Activated naive CD8-positive, alpha-beta T cell treated with anti-CD3 and anti-CD28 coated beads for 36 hours (primary cell): Measurements from ENCODE around the gene ZSCAN12. TPM values are rescaled to one million over a fixed set of nuclear protein-coding genes. Genes with fewer than 3 reads are reported as not detected.
"Not testable (repeated sequence)": the region's sequence is repeated elsewhere in the genome, so short reads cannot be mapped to it uniquely, and the experiment has no call there.

Experiments used
- DNase-seq: peaks from one replicate; pipeline ENCODE4 v3.0.0; 2021
- H3K27ac Mint-ChIP-seq: one replicate; pipeline ENCODE4 v1.8.0; 2022; ENCODE audit warnings: mild to moderate bottlenecking, moderate library complexity, mixed read lengths
- H3K27me3 Mint-ChIP-seq: one replicate; pipeline ENCODE4 v1.8.0; 2022; ENCODE audit warnings: mild to moderate bottlenecking, mixed read lengths
- H3K36me3 Mint-ChIP-seq: one replicate; pipeline ENCODE4 v1.8.0; 2021; ENCODE audit warnings: mild to moderate bottlenecking, mixed read lengths
- H3K4me1 Mint-ChIP-seq: one replicate; pipeline ENCODE4 v1.8.0; 2021; ENCODE audit warnings: mixed read lengths
- H3K4me3 Mint-ChIP-seq: one replicate; pipeline ENCODE4 v1.8.0; 2022; ENCODE audit warnings: mild to moderate bottlenecking, moderate library complexity, mixed read lengths
- H3K9me3 Mint-ChIP-seq: one replicate; pipeline ENCODE4 v1.8.0; 2022; ENCODE audit warnings: mixed read lengths
- total RNA-seq, 2 experiments: library from RNA; stranded (reverse); gene quantifications; one replicate each; pipeline ENCODE4 v1.2.3, GENCODE V29; 2021

Gene ZSCAN12
- total RNA-seq, 2 experiments from 2014 or later = 6.8 to 7.2 TPM

DNA sequence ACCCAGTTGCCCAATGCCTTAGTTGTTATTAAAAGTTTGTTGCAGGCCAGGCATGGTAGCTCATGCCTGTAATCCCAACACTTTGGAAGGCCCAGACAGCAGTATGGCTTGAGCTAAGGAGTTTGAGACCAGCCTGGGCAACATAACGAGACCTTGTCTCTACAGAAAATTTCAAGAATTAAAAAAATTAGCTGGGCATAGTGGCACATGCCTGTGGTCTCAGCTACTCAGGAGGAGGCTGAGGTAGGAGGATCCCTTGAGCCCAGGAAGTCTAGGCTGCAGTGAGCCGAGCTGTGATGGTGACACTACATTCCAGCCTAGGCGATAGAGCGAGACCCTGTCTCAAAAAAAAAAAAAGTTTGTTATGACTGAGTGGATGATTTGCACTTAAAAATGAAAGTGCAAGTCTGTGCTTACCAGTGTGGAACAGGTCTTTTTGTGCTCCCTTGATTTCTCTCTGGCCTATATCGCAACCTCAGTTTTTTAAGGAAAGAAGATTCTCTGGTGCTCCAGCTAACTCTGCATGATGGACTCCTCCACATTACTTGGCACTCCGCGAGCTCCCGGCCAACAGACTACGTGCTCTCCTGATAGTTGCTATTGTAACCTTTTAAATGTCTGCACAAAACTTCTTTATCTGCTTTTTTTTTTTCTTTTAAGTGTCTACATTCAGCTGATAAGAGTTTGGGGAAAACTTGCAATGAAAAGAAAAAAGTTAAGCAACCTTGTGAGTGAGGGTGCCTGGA is 27.7 kb downstream of the ZSCAN12 start:
- Mint-ChIP-seq H3K4me3 (no peak overlapping the region), H3K27me3 (no peaks in the 10 kb centered on the region), H3K36me3 (peaks cover 6% of the 10 kb centered on the region), H3K4me1 (no peaks in the 10 kb centered on the region), H3K9me3 (no peaks in the 10 kb centered on the region), H3K27ac (no peak overlapping the region)
- DNase-seq = no peak

DNA sequence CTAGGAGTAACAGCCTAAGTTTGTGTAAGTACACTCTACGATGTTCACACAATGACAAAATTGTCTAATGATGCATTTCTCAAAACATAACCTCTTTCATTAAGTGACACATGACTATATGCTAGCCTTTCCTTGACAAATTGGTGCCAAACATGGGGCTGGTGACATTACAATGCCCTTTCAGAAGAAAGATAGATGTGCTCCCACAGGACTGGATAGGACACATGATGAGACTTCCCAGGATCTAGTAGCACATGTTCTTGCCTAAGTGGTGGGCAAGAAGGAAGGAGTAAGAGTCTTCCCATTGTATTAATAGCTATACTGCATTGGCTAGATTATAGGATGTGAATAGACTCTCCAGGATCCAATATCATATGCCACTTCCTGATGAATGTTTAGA is 28.3 kb downstream of the ZSCAN12 start:
- Mint-ChIP-seq H3K27ac (no peak overlapping the region), H3K4me3 (no peak overlapping the region), H3K4me1 (no peaks in the 10 kb centered on the region), H3K27me3 (no peaks in the 10 kb centered on the region), H3K36me3 (peaks cover 6% of the 10 kb centered on the region), H3K9me3 (no peaks in the 10 kb centered on the region)
- DNase-seq = no peak

DNA sequence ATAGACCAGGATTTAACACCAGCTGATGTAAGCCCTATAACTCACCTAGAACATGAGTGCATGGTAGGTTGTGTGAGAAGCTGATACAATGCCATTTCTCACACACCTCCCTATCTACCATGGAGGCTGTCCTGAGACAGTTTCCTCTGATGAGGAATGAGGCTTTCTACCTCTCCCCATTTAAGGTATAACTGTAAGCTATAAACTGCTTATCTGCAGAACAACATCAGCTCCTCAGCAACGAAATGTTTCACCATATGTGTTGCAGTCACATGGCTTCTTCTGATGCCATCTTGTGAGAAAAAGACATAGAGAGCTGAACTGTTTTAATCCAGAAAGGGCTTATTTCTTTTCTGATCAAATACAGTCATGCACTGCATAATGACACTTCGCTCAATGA is 29.1 kb downstream of the ZSCAN12 start:
- Mint-ChIP-seq H3K9me3 (no peaks in the 10 kb centered on the region), H3K27ac (no peak overlapping the region), H3K4me3 (no peak overlapping the region), H3K4me1 (no peaks in the 10 kb centered on the region), H3K36me3 (peaks cover 9% of the 10 kb centered on the region), H3K27me3 (no peaks in the 10 kb centered on the region)
- DNase-seq = no peak

DNA sequence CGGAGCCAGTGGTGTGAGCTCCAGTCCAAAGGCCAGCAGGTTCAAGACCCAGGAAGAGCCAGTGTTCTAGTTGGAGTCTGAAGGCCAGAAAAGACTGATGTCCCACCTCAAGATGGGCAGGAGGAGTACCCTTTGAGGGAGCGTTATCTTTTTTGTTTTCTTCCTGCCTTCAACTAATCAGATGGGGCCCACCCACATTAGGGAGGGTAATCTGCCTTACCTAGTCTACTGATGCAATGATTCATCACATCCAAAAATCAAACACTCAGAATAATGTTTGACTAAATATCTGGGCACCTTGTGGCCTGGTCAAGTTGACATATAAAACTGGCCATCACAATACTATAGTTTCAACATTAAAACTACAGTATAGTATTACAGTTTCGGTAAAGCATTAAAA is 30.1 kb downstream of the ZSCAN12 start:
- no peaks in the 10 kb centered on the region for H3K27me3 Mint-ChIP-seq
- no peak for DNase-seq
- peaks cover 9% of the 10 kb centered on the region for H3K36me3 Mint-ChIP-seq
- H3K27ac Mint-ChIP-seq = no peak overlapping the region
- H3K4me3 Mint-ChIP-seq = no peak overlapping the region
- no peaks in the 10 kb centered on the region for H3K4me1 Mint-ChIP-seq
- no peaks in the 10 kb centered on the region for H3K9me3 Mint-ChIP-seq

DNA sequence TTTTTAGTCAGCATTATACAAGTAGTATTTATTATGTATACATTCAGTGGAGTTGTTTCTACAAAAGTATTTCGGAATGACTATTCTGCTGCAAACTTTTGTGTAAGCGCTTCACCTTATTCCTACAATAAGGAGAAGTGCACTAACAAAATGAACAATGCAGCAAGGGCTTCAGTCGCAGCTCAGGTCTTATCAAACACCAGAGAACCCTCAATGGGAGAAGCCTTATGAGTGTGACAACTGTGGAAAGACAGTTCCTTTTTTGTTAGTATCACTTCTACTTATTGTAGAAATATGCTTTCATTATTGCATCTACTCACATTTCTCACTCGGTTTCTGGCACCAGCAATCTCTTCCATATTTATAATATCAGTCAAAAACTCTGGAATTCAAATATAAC is 31.0 kb downstream of the ZSCAN12 start:
- no peaks in the 10 kb centered on the region for H3K27me3 Mint-ChIP-seq
- peaks cover 9% of the 10 kb centered on the region for H3K36me3 Mint-ChIP-seq
- H3K4me3 Mint-ChIP-seq = no peak overlapping the region
- no peaks in the 10 kb centered on the region for H3K9me3 Mint-ChIP-seq
- H3K27ac Mint-ChIP-seq = no peak overlapping the region
- H3K4me1 Mint-ChIP-seq = no peaks in the 10 kb centered on the region
- DNase-seq = no peak

DNA sequence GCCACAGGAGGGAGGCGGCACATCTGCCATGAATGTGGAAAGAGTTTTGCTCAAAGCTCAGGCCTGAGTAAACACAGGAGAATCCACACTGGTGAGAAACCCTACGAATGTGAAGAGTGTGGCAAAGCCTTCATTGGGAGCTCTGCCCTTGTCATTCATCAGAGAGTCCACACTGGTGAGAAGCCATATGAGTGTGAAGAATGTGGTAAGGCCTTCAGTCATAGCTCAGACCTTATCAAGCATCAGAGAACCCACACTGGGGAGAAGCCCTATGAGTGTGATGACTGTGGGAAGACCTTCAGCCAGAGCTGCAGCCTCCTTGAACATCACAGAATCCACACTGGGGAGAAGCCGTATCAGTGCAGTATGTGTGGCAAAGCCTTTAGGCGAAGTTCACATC is 34.0 kb downstream of the ZSCAN12 start:
- DNase-seq, H3K4me3 Mint-ChIP-seq, H3K27me3 Mint-ChIP-seq, H3K9me3 Mint-ChIP-seq, H3K4me1 Mint-ChIP-seq, H3K27ac Mint-ChIP-seq, H3K36me3 Mint-ChIP-seq: not testable (repeated sequence)

DNA sequence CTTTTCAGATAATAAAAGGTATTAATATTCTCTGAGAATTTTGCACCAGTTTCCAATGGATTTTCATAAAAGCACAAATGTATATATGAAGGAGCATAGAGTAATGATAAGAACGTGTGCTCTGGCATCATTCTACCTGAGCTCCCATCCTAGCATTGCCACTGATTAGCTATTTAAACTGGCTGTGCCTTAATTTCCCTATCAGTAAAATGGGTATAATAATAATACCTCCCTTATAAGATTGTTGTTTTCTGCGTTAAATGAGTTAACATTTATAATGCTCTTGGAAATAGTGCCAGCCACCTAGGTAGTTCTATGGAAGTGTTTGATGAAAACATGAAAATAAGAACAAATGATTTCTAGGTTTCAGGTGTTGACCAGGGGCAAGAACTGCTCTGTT is 38.6 kb downstream of the ZSCAN12 start:
- Mint-ChIP-seq H3K4me3 (no peak overlapping the region), H3K4me1 (peaks cover 5% of the 10 kb centered on the region), H3K27me3 (no peaks in the 10 kb centered on the region), H3K9me3 (no peaks in the 10 kb centered on the region), H3K27ac (no peak overlapping the region), H3K36me3 (peaks cover 7% of the 10 kb centered on the region)
- DNase-seq = no peak

DNA sequence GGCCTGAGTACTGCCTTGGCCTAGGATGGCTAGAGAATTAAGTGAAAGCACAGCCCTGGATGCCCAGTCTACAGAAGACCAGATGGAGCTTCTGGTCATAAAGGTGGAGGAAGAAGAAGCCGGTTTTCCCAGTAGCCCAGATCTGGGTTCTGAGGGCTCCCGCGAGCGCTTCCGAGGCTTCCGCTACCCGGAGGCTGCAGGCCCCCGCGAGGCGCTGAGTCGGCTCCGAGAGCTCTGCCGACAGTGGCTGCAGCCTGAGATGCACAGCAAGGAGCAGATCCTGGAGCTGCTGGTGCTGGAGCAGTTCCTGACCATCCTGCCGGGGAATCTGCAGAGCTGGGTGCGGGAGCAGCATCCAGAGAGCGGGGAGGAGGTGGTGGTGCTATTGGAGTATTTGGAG is 40.0 kb downstream of the ZSCAN12 start:
- not testable (repeated sequence) for H3K36me3 Mint-ChIP-seq, H3K27me3 Mint-ChIP-seq, H3K4me3 Mint-ChIP-seq, H3K9me3 Mint-ChIP-seq, DNase-seq, H3K27ac Mint-ChIP-seq
- H3K4me1 Mint-ChIP-seq = peaks cover 11% of the 10 kb centered on the region

DNA sequence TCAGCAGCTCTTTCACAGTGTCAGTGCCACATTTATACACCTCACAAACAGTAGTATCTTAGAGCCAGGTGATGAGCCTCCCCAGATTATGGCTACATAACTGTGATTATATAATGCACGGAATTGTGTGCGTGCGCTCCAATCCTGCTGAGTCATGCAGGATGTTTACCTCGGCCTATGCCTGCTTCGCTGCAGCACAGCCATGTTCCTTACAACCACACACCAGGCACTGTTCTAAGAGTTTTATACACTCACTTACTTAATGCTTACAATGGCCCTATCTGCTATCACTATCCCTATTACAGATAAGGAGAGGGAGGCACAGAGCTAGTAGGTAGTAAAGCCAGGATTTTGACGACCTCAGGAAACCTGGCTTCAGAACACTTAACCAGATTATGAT is 42.5 kb downstream of the ZSCAN12 start:
- DNase-seq = no peak
- H3K36me3 Mint-ChIP-seq = peaks cover 2% of the 10 kb centered on the region
- H3K27ac Mint-ChIP-seq = no peak overlapping the region
- H3K4me1 Mint-ChIP-seq = peaks cover 14% of the 10 kb centered on the region
- H3K27me3 Mint-ChIP-seq = no peaks in the 10 kb centered on the region
- no peaks in the 10 kb centered on the region for H3K9me3 Mint-ChIP-seq
- H3K4me3 Mint-ChIP-seq = no peak overlapping the region

DNA sequence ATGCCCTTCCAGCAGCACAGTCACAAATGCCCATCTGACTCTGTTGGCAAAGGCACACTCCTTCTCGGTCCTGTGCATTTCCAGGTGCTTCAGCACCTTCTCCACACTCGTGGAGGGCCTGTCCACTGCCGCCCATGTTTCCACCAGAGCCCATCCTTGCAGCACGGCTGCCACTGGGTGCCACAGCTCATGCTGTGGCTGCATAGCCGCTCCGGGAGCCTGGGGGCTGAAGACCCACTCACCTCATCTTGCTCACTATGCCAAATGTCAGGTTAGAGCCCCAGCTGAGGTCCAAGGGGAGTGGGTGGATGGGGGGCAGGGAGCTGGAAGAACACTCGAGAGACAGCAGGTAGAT is 42.9 kb downstream of the ZSCAN12 start:
- Mint-ChIP-seq H3K9me3 (no peaks in the 10 kb centered on the region), H3K27ac (no peak overlapping the region), H3K36me3 (peaks cover 2% of the 10 kb centered on the region), H3K27me3 (no peaks in the 10 kb centered on the region), H3K4me1 (peaks cover 15% of the 10 kb centered on the region), H3K4me3 (no peak overlapping the region)
- no peak for DNase-seq

DNA sequence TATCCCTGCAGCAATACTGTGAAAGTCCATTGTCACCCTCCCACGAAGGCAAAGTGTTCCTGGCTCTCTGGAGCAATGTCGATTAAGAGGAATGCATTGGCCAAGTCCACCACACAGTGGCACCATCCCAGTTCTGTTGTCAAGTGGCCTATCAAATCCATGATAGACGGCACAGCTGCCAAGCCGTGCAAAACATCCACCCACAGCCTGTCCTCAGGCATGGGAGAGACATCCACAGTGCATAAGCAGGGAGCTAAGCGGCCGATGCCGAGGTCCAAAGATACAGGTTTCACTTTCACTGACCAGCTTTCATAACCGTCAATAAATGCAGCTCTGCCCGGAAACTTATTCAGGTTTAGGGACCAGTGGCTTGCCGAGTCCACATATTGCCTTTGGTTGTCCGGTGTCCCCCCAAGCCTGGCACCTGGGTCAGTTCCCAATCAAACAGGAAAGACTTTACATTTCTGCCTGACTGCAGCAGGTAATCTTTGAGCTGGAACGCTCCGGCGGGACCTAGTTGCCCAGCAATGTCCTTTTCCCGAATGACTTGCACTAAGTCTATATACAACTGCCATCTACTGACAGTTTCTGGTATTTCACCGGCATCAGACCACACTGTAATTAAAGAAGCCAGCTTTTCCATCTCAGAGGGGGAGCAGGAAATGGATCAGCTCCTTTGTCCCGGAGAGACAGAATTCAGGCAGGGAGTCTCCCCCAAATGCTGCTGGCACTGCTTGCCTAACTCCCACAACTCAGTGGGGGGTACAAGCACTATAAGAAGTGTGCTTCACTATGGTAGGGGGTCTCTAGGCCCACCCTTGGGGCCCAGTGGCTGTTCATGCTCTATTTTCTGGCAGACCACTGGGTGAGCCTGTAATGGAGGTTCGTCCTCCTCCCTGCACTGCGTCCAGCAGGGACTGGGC is 43.5 kb downstream of the ZSCAN12 start:
- Mint-ChIP-seq H3K4me3 (peak overlapping the region; percentile 85), H3K27me3 (no peaks in the 10 kb centered on the region), H3K9me3 (no peaks in the 10 kb centered on the region), H3K36me3 (peaks cover 2% of the 10 kb centered on the region), H3K27ac (peak overlapping the region; percentile 69), H3K4me1 (peaks cover 21% of the 10 kb centered on the region)
- DNase-seq = peak; percentile 34

DNA sequence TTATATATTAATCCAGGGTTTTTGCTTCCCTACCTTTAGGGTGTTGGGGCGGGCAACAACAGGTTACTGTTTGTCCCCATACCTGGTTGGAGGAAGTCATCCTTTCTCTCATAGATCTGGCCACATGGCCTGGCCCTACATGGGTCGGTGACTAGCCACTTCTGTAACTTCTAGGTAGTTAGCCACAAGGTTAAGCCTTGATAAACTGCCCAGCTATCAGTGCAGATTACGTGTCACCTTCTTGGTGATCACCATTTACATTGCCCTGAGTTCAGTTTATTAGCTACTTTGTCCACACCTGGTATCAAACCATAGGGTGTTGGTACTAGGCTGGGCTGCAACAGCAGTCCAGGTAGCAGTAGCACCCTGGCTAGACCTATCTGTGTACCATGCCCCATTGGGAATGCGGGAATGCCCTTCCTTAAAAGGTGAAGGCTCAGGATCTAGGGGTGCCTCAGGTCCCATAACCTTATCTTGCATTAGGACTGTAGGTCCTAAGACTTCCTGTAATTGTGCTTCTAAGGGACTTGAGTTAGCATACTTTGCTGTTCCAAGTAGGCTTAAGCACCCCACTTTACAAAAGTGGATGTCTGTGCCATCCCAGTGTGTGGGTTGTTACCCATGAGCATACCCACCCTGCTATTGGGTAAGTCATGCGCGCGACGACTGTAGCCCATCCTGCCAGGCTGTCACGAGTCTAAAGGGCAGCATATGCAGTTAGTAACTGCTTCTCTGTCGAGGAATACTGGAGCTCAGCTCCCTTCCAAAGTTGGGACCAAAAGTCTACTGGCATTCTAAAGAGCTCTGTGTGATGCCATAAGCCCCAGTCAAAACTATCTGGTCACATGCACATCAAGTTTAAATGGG is 44.6 kb downstream of the ZSCAN12 start:
- H3K36me3 Mint-ChIP-seq = peaks cover 2% of the 10 kb centered on the region
- peak overlapping the region; percentile 34 for H3K27ac Mint-ChIP-seq
- peak overlapping the region; percentile 85 for H3K4me3 Mint-ChIP-seq

DNA sequence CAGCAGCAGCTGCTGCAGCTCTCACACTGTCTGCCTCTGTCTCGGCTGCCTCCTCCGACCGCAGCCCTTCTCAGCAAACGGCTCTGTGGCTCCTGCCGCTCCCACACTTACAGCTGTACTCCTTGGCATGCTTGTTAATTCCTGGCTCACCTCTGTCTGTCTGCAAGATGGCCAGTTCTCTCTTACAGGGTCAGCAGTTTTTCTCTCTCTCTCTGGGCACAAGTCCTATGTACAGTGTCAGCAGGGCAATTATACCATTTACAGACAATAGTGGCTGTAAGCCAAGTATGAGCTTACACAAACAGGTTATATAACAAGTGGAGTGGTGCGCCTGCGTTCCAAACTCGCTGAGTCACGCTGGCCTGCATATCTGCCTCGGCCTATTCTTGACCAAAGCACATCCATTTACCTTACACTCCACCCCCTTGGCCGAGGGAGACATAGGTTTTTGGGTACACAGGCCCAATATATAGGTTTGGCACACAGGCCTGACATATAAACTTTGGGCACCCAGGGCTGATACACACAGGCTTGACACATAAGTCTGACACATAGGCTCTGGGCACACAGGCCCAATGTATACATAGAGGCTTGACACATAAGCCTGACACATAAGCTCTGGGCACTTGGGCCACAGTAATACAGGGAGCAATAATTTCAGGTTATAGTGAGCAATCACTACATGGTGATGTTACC is 45.4 kb downstream of the ZSCAN12 start:
- peaks cover 34% of the 10 kb centered on the region for H3K4me1 Mint-ChIP-seq
- DNase-seq = no peak
- peaks cover 2% of the 10 kb centered on the region for H3K36me3 Mint-ChIP-seq
- H3K4me3 Mint-ChIP-seq = no peak overlapping the region
- no peaks in the 10 kb centered on the region for H3K27me3 Mint-ChIP-seq
- H3K9me3 Mint-ChIP-seq = no peaks in the 10 kb centered on the region
- no peak overlapping the region for H3K27ac Mint-ChIP-seq

More for the DNA sequence above, 44.6 kb downstream of the ZSCAN12 start:
- DNase-seq = no peak
- Mint-ChIP-seq H3K27me3 (no peaks in the 10 kb centered on the region), H3K9me3 (no peaks in the 10 kb centered on the region), H3K4me1 (peaks cover 29% of the 10 kb centered on the region)

DNA sequence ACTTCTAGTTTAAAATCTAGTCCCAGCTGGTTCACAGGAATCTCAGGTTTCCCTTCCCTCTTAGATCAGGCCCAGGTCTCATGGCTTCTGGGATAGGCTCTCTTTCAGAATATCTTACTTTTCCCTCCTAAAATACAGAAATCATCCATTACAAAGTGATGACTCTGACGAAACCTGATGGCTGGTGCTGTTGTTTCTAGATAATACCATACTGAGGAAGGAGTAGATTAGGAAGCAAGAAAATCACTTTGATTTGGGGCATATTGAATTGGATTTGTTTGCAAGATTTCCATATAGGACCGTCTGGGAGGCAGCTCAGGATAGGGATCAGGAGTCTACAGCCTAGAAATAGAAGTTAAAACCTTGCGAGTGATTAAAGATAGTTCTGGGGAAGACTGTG is 46.2 kb downstream of the ZSCAN12 start:
- no peaks in the 10 kb centered on the region for H3K9me3 Mint-ChIP-seq
- H3K36me3 Mint-ChIP-seq = peaks cover 2% of the 10 kb centered on the region
- H3K27me3 Mint-ChIP-seq = no peaks in the 10 kb centered on the region
- H3K4me3 Mint-ChIP-seq = no peak overlapping the region
- H3K27ac Mint-ChIP-seq = no peak overlapping the region
- no peak for DNase-seq
- H3K4me1 Mint-ChIP-seq = peaks cover 34% of the 10 kb centered on the region
